H9 (cell line): Measurements from ENCODE around the gene MRPL41. TPM values are rescaled to one million over a fixed set of nuclear protein-coding genes. Genes with fewer than 3 reads are reported as not detected.

Experiments
- DNase-seq: peaks from one replicate; pipeline ENCODE4 v3.0.0-alpha.2; 2017
- H2AFZ ChIP-seq: one replicate; pipeline ENCODE4 v1.6.1; 2013; ENCODE audit warnings: mild to moderate bottlenecking, low read length, control low read depth, moderate library complexity
- H2AK5ac ChIP-seq: 2 replicates; pipeline ENCODE4 v1.6.1; 2013; ENCODE audit warnings: low read length, control low read depth, mixed read lengths; ENCODE audit not compliant: insufficient read length
- H2BK120ac ChIP-seq: one replicate; pipeline ENCODE4 v1.6.1; 2013; ENCODE audit warnings: low read depth, mild to moderate bottlenecking, low read length, control low read depth, inconsistent platforms; ENCODE audit not compliant: poor library complexity, severe bottlenecking
- H2BK12ac ChIP-seq: 2 replicates; pipeline ENCODE4 v1.6.1; 2013; ENCODE audit warnings: low read length, control low read depth, mixed read lengths, low read depth; ENCODE audit not compliant: insufficient read length
- H2BK15ac ChIP-seq: 2 replicates; pipeline ENCODE4 v1.6.1; 2013; ENCODE audit warnings: low read depth, low read length, control low read depth
- H2BK20ac ChIP-seq: one replicate; pipeline ENCODE4 v1.6.1; 2013; ENCODE audit warnings: low read depth, mild to moderate bottlenecking, low read length, control low read depth, inconsistent platforms; ENCODE audit not compliant: poor library complexity, severe bottlenecking
- H2BK5ac ChIP-seq: 2 replicates; pipeline ENCODE4 v1.6.1; 2013; ENCODE audit warnings: low read length, control low read depth, mixed read lengths; ENCODE audit not compliant: insufficient read length
- H3K14ac ChIP-seq: 2 replicates; pipeline ENCODE4 v1.6.1; 2013; ENCODE audit warnings: low read length, control low read depth; ENCODE audit not compliant: insufficient read depth
- H3K18ac ChIP-seq: 2 replicates; pipeline ENCODE4 v1.6.1; 2013; ENCODE audit warnings: low read depth, mild to moderate bottlenecking, mixed read lengths, low read length, control low read depth; ENCODE audit not compliant: insufficient read length
- H3K23ac ChIP-seq: 2 replicates; pipeline ENCODE4 v1.6.1; 2013; ENCODE audit warnings: low read length, control low read depth, mixed read lengths, low read depth; ENCODE audit not compliant: insufficient read length
- H3K23me2 ChIP-seq: 2 replicates; pipeline ENCODE4 v1.6.1; 2013; ENCODE audit warnings: low read depth, mild to moderate bottlenecking, mixed read lengths, low read length, control low read depth; ENCODE audit not compliant: insufficient read length, poor library complexity, severe bottlenecking
- H3K27ac ChIP-seq: 2 replicates; pipeline ENCODE4 v1.5.1; 2013; ENCODE audit warnings: low read length, control low read depth, mixed read lengths, low read depth; ENCODE audit not compliant: insufficient read length
- H3K27me3 ChIP-seq: 2 replicates; pipeline ENCODE4 v1.6.1; 2013; ENCODE audit warnings: low read length, control low read depth, inconsistent platforms; ENCODE audit not compliant: insufficient read depth
- H3K4ac ChIP-seq: 2 replicates; pipeline ENCODE4 v1.6.1; 2013; ENCODE audit warnings: low read depth, mild to moderate bottlenecking, control low read depth, inconsistent platforms, low read length, moderate library complexity
- H3K4me1 ChIP-seq: 2 replicates; pipeline ENCODE4 v1.6.1; 2013; ENCODE audit warnings: low read length, control low read depth, inconsistent platforms; ENCODE audit not compliant: insufficient read depth
- H3K4me2 ChIP-seq: 2 replicates; pipeline ENCODE4 v1.6.1; 2013; ENCODE audit warnings: low read length, control low read depth, mixed read lengths; ENCODE audit not compliant: insufficient read length, insufficient read depth
- H3K56ac ChIP-seq: 2 replicates; pipeline ENCODE4 v1.6.1; 2013; ENCODE audit warnings: low read depth, mild to moderate bottlenecking, mixed read lengths, low read length, control low read depth; ENCODE audit not compliant: insufficient read length
- H3K79me1 ChIP-seq: 2 replicates; pipeline ENCODE4 v1.6.1; 2013; ENCODE audit warnings: low read depth, mild to moderate bottlenecking, moderate library complexity, low read length, control low read depth, inconsistent platforms; ENCODE audit not compliant: insufficient read depth, poor library complexity, severe bottlenecking
- H3K79me2 ChIP-seq: 2 replicates; pipeline ENCODE4 v1.6.1; 2013; ENCODE audit warnings: low read length, control low read depth, inconsistent platforms; ENCODE audit not compliant: insufficient read depth
- H3K9ac ChIP-seq: 2 replicates; pipeline ENCODE4 v1.6.1; 2013; ENCODE audit warnings: low read length, control low read depth, mixed read lengths; ENCODE audit not compliant: insufficient read length; ENCODE audit errors: extremely low read depth
- H3K9me3 ChIP-seq: one replicate; pipeline ENCODE4 v1.6.1; 2013; ENCODE audit warnings: low read depth, low read length, inconsistent platforms; ENCODE audit not compliant: control insufficient read depth
- H3T11ph ChIP-seq: one replicate; pipeline ENCODE4 v1.6.1; 2013; ENCODE audit warnings: mild to moderate bottlenecking, low read length, control low read depth, inconsistent platforms
- H4K20me1 ChIP-seq: one replicate; pipeline ENCODE4 v1.6.1; 2013; ENCODE audit not compliant: control insufficient read depth, insufficient read length, insufficient read depth
- H4K5ac ChIP-seq: 2 replicates; pipeline ENCODE4 v1.6.1; 2013; ENCODE audit warnings: low read depth, mild to moderate bottlenecking, mixed read lengths, low read length, control low read depth; ENCODE audit not compliant: insufficient read length
- H4K8ac ChIP-seq: replicated peaks from 2 replicates; pipeline ENCODE4 v1.6.1; 2013; ENCODE audit warnings: low read length, control low read depth, mixed read lengths, low read depth; ENCODE audit not compliant: insufficient read length
- H4K91ac ChIP-seq: 2 replicates; pipeline ENCODE4 v1.6.1; 2013; ENCODE audit warnings: low read depth, mild to moderate bottlenecking, moderate library complexity, mixed read lengths, low read length, control low read depth; ENCODE audit not compliant: insufficient read length
- H3K27ac Mint-ChIP-seq, 3 experiments: 2 replicates in 2 of 3; 3 replicates in 1 of 3; pipeline ENCODE4 v1.8.0; 2020 to 2021; ENCODE audit warnings: mixed read lengths in 3 of 3, mild to moderate bottlenecking in 1 of 3, moderate library complexity in 1 of 3
- H3K27me3 Mint-ChIP-seq: 2 replicates; pipeline ENCODE4 v1.8.0; 2021; ENCODE audit warnings: low read depth, mild to moderate bottlenecking, moderate library complexity, mixed read lengths
- H3K36me3 Mint-ChIP-seq, 3 experiments: 2 replicates in 2 of 3; 3 replicates in 1 of 3; pipeline ENCODE4 v1.8.0; 2020 to 2021; ENCODE audit warnings: low read depth in 3 of 3, mixed read lengths in 3 of 3; ENCODE audit not compliant: insufficient read depth in 1 of 3
- H3K4me1 Mint-ChIP-seq, 2 experiments: 2 replicates each; pipeline ENCODE4 v1.8.0; 2020; ENCODE audit warnings: mixed read lengths in 2 of 2
- H3K4me3 Mint-ChIP-seq, 2 experiments: 2 replicates in 1 of 2; 3 replicates in 1 of 2; pipeline ENCODE4 v1.8.0; 2020 to 2021; ENCODE audit warnings: mild to moderate bottlenecking in 2 of 2, mixed read lengths in 2 of 2, moderate library complexity in 1 of 2
- H3K9me3 Mint-ChIP-seq, 2 experiments: 2 replicates in 1 of 2; 3 replicates in 1 of 2; pipeline ENCODE4 v1.8.0; 2020; ENCODE audit warnings: mild to moderate bottlenecking in 2 of 2, mixed read lengths in 2 of 2, moderate library complexity in 1 of 2
- WGBS: extraction: QIAGEN DNeasy Blood & Tissue Kit; methylation state at CpG from one replicate; pipeline ENCODE4 v1.1.7; 2013; ENCODE audit warnings: missing lambda C conversion rate, low lambda C conversion rate, mixed read lengths; ENCODE audit not compliant: insufficient read length; ENCODE audit errors: extremely low coverage; 5-methylcytosine and 5-hydroxymethylcytosine counted together
- total RNA-seq: library from RNA; stranded (reverse); gene quantifications from 2 replicates; pipeline ENCODE4 v1.2.1, GENCODE V29; 2021
- TF ChIP-seq, protein P1 (sequence below): fragments of 200-600 bp; sonication (generic); conservative IDR thresholded peaks from 3 replicates; pipeline ENCODE4 v1.8.0; 2021; ENCODE audit warnings: antibody characterized with exemption, mild to moderate bottlenecking

Gene MRPL41
- total RNA-seq, 1 experiment from 2014 or later: 52.2 TPM

GRCh38 chr9:137520614-137521404 lies 30.9 kb upstream of the MRPL41 start:
- no peak overlapping the region for H4K8ac ChIP-seq
- WGBS: no CpG with 5 or more reads among the region's 30 CpGs
- H2BK12ac ChIP-seq: no peak overlapping the region
- H3K14ac ChIP-seq: no peak overlapping the region
- no peaks in the 10 kb centered on the region for H3K9me3 ChIP-seq
- Mint-ChIP-seq H3K27ac (peak overlapping the region in 1 of 3 experiments; percentile 40; a peak in 1 of 7 replicates), H3K4me1 (no peaks in the 10 kb centered on the region; a peak in 1 of 4 replicates), H3K27me3 (no peaks in the 10 kb centered on the region; the same call in 1 of the 2 replicates), H3K36me3 (no peaks in the 10 kb centered on the region), H3K9me3 (peaks cover 0 to 9% of the 10 kb centered on the region in 2 experiments; a peak in 3 of 5 replicates), H3K4me3 (no peak overlapping the region)
- H2BK120ac ChIP-seq: no peak overlapping the region
- no peak overlapping the region for H2AK5ac ChIP-seq
- DNase-seq: no peak
- H4K5ac ChIP-seq: no peak overlapping the region
- H2AFZ ChIP-seq: no peak overlapping the region
- no peaks in the 10 kb centered on the region for H3K23me2 ChIP-seq
- no peak overlapping the region for H3K4me2 ChIP-seq
- no peaks in the 10 kb centered on the region for H3K4me1 ChIP-seq
- no peak overlapping the region for H2BK20ac ChIP-seq
- H4K20me1 ChIP-seq: no peaks in the 10 kb centered on the region
- H2BK15ac ChIP-seq: no peak overlapping the region
- no peak overlapping the region for H3T11ph ChIP-seq
- no peaks in the 10 kb centered on the region for H3K27me3 ChIP-seq
- no peak overlapping the region for H4K91ac ChIP-seq
- no peak overlapping the region for H3K4ac ChIP-seq
- H2BK5ac ChIP-seq: no peak overlapping the region
- H3K79me1 ChIP-seq: no peaks in the 10 kb centered on the region
- TF ChIP-seq, protein P1, sequence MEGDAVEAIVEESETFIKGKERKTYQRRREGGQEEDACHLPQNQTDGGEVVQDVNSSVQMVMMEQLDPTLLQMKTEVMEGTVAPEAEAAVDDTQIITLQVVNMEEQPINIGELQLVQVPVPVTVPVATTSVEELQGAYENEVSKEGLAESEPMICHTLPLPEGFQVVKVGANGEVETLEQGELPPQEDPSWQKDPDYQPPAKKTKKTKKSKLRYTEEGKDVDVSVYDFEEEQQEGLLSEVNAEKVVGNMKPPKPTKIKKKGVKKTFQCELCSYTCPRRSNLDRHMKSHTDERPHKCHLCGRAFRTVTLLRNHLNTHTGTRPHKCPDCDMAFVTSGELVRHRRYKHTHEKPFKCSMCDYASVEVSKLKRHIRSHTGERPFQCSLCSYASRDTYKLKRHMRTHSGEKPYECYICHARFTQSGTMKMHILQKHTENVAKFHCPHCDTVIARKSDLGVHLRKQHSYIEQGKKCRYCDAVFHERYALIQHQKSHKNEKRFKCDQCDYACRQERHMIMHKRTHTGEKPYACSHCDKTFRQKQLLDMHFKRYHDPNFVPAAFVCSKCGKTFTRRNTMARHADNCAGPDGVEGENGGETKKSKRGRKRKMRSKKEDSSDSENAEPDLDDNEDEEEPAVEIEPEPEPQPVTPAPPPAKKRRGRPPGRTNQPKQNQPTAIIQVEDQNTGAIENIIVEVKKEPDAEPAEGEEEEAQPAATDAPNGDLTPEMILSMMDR: no peak
- H3K18ac ChIP-seq: no peak overlapping the region
- no peak overlapping the region for H3K56ac ChIP-seq
- H3K79me2 ChIP-seq: no peaks in the 10 kb centered on the region
- H3K23ac ChIP-seq: no peak overlapping the region
- H3K9ac ChIP-seq: no peak overlapping the region
- H3K27ac ChIP-seq: no peak overlapping the region
